ENCODE measurements around the gene CTXN1.
"Not testable (repeated sequence)": the region's sequence is repeated elsewhere in the genome, so short reads cannot be mapped to it uniquely, and the experiment has no call there.

CTXN1 gene

DNA sequence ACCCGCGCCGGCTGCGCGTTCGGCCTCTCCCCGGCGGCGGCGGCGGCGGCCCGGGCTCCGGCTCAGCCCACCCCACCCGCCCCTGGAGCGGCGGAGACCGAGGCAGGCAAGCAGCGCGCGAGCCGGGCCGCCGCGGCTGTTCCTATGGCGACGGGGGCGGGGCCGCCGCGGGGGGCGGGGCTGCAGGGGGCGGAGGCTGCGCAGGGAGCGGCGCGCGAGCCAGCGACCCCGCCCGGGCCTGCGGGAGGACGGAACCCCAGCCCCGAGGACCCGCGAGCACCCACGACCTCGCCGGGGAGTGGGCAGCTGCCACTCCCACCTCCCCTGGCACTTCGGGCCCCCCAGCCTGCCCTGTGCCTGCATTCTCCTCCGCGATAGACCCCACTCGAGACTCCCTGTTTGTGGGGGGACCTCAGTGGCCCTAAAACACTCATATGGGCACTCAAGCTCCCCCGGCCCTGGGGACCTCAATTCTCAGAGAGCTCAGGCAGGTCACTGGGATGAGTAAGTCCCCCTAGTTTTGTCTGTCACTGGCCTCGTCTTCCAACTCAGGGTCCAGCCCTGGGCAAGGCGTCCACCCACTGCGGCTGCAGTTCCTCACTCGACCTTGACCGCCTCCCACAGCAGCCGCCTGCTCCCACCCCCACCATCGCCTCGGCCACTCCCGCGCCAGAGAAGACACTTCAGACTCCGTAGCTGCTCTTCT is at the start of gene CTXN1:
Gene CTXN1, minus strand, starts transcription at position 115 of the 706 bp plus-strand sequence. CDS start 597 bp downstream, outside the sequence.
- no peak for DNase-seq (ENCODE audit: low read depth)
- peak within 1 kb of the TSS; percentile 55 for H3K4me3 ChIP-seq (ENCODE audit: low read depth, low read length)

DNA sequence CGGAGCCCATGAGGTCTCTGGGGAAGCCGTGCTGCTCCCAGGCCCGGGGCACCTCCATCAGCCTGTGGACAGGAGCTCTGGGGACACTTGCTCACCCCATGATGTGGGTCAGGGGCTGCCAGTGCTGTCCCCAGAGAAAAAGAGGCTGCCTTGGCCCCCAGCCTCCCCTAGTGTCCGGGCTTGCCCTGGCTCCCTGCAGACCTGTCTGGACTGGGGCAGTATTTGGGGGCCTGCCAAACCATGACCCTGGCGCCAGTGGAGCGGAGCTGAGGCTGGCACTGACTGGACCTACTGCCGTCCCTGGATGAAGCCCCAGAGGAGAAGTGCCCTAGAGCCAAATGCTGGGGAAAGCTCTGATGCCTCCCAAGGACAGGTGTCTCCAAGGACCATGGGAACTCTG is 49.1 kb upstream of the CTXN1 start:
- H3K4me3 ChIP-seq (ENCODE audit: low read depth, low read length): no peak overlapping the region
- DNase-seq (ENCODE audit: low read depth): no peak

DNA sequence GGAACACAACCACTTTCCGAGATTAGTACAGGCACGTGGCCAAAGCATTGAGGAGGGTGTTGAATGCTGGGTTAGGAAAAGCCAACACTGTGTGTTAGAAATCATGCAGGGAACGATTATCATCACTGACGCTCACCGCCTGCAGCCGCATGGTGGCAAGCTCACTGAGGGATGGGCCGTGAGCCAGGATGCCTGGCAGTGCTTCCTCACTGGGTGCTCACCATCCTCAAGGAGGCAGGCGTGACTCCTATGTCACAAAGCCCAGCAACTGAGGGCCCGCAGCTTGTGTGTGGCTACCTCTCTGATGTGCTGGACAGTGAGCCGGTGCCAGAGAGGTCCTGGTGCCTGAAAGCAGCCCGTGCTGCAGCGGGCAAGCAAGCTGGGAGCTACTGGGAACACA is 47.9 kb upstream of the CTXN1 start:
- no peak overlapping the region for H3K4me3 ChIP-seq (ENCODE audit: low read depth, low read length)
- DNase-seq (ENCODE audit: low read depth): no peak

DNA sequence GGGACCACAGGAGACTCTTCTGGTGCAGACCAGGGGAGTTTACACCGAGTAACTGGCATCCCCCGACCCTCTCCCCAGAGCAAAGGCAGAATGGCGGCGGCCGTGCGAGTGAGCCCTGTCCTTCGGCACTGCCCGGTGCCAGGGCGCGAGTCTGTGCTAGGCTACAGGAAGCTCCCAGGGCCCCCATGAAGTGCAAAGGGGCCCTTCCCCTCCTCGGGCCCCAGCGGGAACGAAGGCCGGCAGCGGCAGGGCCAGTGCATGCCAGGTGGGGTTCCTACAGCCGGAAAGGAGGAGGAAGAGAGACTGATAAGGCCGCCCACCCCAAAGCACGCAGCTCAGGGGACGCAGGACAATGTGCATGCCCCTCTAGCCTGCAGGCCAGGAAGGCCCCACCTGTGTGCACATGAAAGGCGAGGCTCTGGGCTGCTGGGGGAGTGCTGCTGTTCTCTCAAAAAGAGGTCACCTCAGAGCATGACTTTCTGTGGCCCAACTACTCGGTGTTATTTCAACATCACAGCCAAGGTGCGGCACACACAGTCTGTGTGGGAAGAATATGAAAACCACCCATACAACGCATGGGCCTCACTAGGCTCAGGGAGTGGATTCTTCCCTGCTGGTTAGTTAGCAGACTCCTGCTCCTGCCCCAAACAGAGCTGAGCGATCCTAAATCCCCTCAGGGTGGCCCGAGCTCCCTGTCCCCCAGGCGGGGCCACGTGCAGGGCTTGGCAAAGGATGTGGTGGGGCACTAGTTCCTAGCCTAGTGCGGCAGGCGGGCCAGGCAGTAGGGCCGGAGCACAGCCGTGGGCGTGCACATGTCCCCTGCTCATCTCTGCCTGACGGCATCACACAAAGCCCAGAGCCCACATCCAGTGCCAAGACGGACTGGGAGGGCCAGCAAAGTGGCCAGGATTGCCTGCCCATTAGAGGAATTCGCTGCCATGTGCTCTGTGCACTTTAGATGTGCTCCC is 45.9 kb upstream of the CTXN1 start:
- no peak overlapping the region for H3K4me3 ChIP-seq (ENCODE audit: low read depth, low read length)
- DNase-seq (ENCODE audit: low read depth): no peak

DNA sequence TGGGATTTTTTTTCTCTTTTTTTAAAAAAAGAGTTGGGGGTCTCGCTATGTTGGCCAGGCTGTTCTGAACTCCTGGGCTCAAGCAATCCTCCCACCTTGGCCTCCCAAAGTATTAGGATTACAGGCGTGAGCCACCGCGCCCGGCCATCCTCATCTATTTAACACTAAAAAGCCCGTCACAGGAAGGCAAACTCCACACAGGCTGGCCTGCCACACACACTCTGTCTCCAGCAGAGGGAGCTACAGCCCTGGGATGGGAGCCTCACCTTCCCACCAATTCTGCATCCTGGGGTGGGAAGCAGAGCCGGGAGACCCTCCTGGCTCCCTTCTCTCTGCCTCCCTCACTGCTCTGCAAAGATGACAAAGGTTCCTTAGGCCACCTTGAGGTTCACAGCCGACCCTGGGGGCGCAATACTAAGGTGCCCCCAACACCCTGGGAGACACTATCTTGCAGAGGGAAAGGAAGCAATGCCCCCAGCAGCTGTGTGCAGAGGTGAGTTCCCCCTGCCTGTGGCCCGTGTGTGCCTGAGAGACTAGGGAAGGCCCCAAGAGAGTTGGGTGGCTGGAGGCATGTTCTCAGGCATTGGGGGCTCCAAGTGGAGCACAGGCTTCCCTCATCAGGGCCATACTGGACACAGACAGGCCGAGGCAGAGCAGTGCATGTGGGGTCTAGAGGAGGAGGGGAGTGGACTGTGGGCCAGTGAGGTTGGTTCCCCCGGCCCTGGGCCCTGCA is 44.9 kb upstream of the CTXN1 start:
- H3K4me3 ChIP-seq (ENCODE audit: low read depth, low read length): no peak overlapping the region
- no peak for DNase-seq (ENCODE audit: low read depth)

DNA sequence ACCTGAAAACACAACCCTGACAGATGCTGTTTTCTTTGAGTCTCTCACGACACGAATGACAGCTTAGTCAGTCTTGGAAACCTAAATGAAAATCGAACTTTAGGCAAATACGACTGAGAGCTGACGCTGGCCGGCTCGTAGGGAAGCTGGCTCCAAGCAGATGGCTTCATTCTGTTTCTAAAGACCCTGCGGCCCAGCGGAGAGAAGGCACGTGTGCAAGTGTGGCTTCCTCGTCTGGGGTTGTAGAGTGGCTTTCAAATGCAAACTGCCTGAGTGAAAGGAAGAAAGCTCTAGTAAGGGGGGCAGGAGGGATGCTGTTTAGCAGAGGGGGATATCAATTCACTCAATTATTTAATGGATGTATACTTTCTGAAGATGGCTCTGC is 43.6 kb upstream of the CTXN1 start:
- no peak overlapping the region for H3K4me3 ChIP-seq (ENCODE audit: low read depth, low read length)

DNA sequence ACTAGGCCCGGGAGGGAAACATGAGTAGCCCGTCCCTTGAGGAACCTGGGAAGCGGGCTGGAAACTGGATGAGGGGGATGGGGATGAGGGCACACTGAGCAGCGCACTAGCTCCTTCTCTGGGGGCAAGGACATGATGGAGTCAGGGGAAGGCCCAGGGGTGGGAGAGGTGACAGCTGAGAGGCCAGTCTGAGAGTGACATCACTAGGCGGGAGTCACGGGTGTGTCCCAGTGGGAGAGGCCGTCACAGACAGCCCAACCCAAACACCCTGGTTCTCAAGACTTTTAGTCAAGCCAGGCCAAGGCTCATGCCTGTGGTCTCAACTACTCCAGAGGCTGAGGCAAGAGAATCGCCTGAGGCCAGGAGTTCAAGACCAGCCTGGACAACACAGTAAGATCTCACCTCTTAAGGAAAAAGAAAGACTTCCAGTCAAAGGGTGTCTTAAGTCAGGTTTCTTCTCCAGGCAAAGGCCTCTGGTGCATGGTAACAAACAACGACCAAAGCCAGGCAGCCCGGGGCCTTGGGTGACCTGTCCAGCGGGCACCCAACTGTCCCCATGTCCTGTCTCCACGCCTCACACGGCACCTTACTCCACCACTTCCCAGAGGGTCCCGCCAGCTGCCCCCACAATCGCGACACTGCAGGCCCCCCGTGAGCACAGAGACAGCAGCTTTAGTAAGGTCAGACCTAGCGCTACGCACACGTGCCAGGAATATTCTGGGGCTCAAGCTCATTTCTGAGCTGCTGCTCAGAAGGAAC is 43.0 kb upstream of the CTXN1 start:
- no peak for DNase-seq (ENCODE audit: low read depth)
- H3K4me3 ChIP-seq (ENCODE audit: low read depth, low read length): no peak overlapping the region

More for the DNA sequence above, 43.6 kb upstream of the CTXN1 start:
- no peak for DNase-seq (ENCODE audit: low read depth)

DNA sequence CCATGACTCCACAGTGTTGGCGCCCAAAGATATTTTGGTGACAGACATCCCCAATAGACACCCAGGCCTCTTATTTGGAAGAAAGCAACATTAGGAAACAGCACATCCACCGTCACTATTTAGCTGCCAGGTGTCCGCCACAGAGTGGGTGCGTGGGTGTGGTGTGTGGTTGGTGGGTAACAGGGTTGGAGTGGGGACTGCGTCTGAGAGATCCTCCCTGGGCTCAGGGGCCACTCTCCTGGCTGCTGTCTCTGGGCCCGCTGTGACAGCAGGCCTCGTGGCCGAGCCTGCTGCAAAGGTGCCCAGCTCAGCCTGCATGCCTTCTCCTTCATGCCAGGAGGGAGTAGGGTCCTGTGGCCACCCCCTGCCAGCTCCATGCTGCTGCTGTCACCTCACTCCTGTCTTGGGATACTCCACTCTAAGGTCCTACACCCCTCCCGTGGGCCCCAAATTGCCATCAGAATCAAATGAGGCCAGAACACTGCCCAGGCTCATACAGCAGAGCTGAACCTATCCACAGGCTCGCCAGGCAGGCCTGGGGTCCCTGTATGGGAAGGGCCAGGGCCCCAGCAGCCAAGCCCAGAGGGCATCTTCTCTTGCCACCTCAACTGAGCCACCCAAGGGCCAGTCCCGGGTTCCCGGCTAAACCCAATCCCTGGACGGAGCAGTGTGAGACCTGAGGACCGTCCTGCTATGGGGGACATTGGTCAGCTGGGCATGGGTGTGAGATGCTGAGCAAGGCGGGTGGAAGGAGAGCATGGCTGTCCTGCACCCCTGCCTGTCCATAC is 42.3 kb upstream of the CTXN1 start:
- DNase-seq (ENCODE audit: low read depth): no peak
- H3K4me3 ChIP-seq (ENCODE audit: low read depth, low read length): no peak overlapping the region

DNA sequence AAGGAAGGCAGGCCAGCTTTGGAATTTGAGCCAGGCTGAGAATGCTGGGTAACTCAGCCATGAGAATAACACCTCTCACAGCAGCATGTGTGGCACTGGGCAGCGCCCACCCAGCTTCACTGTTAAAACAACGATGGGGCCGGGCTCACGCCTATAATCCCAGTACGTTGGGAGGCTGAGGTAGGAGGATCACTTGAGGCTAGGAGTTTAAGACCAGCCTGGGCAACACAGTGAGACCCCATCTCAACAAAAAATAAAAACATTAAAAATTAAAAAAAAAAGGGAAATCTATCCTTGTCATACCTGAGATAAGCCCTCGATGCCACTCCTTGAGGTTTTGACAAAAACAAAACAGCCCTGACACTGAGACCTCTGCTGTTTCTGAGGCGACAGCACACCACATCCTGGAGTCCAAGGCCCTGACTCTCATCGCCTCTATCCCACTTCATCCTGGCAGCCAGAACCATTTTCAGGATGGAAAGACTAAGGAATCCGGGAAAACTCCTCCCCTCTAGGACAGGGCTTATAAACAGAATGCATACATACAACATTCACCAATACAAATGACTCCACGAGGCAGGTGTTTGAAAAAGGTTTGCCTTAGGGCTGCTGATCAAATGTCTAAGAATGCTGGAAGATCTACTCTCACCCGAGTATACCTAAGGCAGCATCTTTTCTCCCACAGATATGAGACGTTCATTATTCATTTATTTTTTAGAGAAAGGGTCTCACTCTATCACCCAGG is 40.2 kb upstream of the CTXN1 start:
- no peak overlapping the region for H3K4me3 ChIP-seq (ENCODE audit: low read depth, low read length)
- no peak for DNase-seq (ENCODE audit: low read depth)

DNA sequence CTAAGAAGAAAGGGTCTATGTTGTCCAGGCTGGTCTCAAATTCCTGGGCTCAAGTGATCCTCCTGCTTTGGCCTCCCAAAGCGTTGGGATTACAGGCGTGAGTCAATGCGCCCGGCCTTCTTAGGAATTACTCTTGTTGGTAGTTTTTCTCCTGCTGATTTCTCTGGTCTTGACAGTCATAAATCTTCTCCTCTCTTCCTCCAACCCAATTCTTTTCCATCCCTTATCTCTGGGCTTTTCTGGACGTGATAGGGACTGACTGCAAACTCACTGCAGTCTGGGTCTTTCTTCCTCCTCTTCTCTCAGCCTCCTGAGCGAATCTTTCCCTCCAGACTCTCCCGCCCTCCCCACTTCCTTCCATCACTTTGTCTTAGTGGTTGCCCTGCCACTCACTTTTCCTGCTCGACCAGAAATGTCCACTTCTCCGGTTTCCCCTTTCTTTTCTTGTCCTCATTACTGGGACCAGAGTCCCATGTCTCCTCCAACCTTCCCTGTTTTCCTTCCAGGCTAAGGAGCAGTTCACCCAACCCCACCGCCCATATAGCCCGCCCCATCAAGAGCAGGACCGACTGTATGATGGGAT is 39.4 kb upstream of the CTXN1 start:
- no peak for DNase-seq (ENCODE audit: low read depth)
- H3K4me3 ChIP-seq (ENCODE audit: low read depth, low read length): no peak overlapping the region

DNA sequence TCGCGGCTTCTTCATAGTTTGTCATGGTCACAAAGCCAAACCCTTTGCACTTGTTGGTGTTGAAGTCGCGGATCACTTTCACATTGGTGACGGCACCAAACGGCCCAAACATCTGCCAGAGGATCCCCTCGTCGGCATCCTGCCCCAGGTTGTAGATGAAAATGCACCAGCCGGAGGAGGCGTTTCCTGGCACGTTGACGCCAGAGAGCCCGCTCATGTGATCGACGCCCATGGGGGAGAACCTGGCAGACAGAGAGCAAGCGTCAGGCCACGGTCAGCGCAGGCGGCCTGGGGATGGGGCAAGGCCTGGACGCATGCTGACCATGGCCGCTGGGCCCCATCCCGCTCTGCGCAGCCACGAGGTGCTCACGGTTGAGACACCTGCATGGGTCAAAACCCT is 37.6 kb upstream of the CTXN1 start:
- no peak overlapping the region for H3K4me3 ChIP-seq (ENCODE audit: low read depth, low read length)
- DNase-seq (ENCODE audit: low read depth): no peak

DNA sequence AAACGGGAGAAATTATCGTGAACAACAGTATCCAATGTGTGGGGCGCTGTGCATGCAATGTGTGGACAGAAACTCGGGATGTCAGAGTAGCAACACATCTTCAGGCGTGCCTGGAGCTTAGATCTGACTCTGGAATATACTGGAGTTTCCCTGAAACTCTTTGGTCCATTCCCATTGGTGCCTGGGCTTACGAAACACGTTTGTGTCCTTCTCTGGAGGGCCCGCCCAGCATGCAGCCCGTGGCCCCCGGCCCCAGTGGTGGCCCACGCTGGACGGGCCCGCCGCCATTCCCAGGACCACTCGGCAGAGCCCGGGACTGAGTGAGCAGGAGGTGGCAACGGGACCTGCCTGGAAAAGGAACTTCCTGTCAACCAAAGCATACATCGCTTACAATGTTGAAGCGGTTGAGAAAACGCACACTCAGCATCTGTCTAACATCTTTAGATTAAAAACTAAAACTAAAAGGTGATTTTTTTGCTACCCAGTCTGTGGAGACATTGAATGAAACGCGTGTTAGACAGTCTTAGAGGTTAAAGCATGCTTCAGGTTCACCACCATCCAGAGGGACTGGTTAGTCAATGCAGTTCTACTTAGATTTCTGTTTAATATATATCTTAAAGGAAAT is 36.8 kb upstream of the CTXN1 start:
- no peak overlapping the region for H3K4me3 ChIP-seq (ENCODE audit: low read depth, low read length)
- DNase-seq (ENCODE audit: low read depth): no peak

DNA sequence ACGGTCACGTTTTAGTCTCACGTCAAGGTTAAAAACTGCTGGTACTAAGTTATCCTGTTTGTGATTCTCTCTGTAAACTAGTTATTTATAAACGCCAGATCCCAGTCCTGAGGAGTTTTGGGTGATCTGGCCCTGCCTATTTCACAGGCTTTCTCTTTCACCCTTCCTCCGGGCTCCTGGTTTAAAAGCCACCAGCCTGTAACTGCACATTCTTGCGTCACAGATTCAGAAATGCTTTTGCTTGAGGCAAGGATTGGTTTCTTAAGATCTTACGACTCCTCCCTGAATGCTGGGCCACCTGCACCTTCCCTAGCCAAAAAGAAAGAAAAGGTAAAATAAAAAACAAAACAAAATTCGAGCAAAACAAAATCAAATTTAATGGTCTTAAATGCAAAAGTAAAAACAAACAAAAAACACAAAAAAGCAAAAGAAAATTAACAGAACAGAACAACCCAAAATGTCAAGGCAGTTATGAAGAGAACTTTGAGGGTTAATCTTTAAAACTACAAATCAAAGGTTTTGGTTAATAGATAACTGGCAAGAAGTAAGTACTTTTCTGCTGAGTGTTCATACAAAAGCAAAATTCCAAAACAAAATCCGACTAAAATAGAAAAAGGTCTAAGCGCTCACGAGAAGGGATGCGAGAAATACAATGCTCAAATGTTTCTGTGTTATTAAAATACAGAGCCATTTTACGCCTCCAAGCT is 36.1 kb upstream of the CTXN1 start:
- H3K4me3 ChIP-seq (ENCODE audit: low read depth, low read length): no peak overlapping the region
- no peak for DNase-seq (ENCODE audit: low read depth)

DNA sequence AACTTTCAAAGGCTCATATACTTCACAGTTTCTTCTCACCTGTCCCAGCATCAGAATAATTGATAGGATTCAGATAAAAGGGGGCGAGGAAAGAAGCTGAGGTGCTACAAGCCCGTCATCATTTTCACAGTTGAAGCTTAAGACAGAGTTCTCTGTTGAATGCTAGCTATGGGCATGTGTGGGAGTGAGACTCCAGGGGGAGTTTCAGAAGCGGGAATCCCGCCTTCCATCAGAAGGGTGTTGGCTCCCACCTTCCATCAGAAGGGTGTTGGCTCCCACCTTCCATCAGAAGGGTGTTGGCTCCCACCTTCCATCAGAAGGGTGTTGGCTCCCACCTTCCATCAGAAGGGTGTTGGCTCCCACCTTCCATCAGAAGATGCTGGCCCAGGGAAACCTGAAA is 35.1 kb upstream of the CTXN1 start:
- not testable (repeated sequence) for DNase-seq (ENCODE audit: low read depth); H3K4me3 ChIP-seq (ENCODE audit: low read depth, low read length)

DNA sequence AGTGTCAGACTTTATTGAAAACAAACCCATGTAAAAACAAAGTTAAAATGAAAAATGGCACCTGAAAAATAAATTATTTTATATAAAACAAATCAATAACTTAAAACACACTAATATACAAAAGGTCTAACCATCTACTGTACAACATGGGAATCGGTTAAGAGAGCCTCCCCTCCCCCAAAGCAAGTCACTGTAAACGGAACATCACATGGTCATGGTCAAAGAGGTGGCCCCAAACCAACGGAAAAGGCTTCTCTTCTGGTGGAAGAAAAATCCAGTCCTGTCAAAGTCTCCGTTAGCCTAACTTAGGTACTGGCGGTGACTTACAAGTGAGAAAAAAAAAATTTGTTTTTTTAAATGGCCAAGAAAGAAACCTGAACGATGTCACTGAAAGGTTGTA is 33.3 kb upstream of the CTXN1 start:
- DNase-seq (ENCODE audit: low read depth): no peak
- no peak overlapping the region for H3K4me3 ChIP-seq (ENCODE audit: low read depth, low read length)

DNA sequence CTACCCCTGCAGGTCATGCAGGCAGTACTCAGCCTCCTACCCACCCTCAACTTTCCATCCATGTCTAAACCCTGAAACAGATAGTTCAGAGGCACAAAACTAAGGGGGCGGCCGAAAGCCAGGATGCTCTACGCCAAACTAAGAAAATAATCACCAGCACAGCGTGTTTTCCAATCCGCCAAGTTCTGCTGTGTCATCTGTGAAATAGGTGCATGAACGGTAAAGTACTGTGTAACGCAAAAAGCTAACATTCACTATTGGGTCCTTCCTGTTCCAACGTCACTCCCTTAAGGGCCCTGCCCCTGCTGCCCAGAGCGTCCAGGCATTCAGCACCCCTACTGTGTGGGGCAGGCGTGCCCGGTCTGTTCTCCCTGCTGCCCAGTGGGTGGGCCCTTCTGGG is 29.8 kb upstream of the CTXN1 start:
- DNase-seq (ENCODE audit: low read depth): no peak
- no peak overlapping the region for H3K4me3 ChIP-seq (ENCODE audit: low read depth, low read length)

DNA sequence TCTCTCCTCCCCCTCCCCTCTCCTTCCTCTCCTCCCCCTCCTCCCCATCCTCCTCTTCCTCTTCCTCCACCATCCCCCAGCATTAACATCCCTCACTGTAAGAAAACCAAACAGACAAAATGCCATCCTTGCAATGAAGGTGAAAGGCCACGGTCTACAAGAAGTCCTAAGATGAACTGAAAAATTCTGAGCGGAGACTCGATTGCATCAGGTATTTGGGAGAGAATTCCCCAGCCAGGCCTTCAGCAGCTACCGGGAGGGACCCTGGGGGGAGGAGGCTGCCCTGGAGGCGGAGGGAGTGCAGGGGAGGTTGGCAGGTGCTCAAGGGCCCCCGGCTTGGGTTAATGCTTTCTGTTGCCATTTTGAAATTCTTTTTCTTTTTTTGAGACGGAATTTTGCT is 27.6 kb upstream of the CTXN1 start:
- DNase-seq (ENCODE audit: low read depth): no peak
- no peak overlapping the region for H3K4me3 ChIP-seq (ENCODE audit: low read depth, low read length)
